Daoy (cell line): ENCODE results near the gene CD300LG. TPM values are rescaled to one million over a fixed set of nuclear protein-coding genes. Genes with fewer than 3 reads are reported as not detected.
"Not testable (repeated sequence)": the region's sequence is repeated elsewhere in the genome, so short reads cannot be mapped to it uniquely, and the experiment has no call there.

Experiments
- DNase-seq: peaks from one replicate; pipeline ENCODE4 v3.0.0-alpha.2; 2015; ENCODE audit warnings: low read depth
- total RNA-seq: library from RNA; depleted of rRNA; stranded (reverse); fragments of >200 nt; shearing (Covaris generic); gene quantifications from 2 replicates; pipeline ENCODE4 v1.2.3, GENCODE V29; 2014

CD300LG gene
- total RNA-seq, 1 experiment from 2014 or later: 0.51 TPM

DNA sequence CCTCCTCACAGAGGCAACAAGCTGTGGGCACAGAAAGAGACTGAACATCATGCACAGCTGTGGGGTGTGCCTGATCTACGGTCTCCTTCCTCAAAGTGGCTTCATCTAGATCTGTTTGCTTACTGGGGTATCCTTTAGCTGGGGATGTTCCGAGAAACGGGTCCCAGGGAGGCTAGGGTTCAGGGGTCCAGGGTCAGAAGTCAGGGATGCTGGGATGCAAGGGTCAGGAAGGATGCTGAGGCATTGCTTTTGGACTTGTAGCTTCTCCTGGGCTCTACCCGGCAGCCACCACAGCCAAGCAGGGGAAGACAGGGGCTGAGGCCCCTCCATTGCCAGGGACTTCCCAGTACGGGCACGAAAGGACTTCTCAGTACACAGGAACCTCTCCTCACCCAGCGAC is 6.6 kb downstream of the CD300LG start:
- DNase-seq: no peak

- DNase-seq: no peak
Measured at GRCh38 chr17:43854498-43854897, 7.5 kb downstream of the CD300LG start.

DNA sequence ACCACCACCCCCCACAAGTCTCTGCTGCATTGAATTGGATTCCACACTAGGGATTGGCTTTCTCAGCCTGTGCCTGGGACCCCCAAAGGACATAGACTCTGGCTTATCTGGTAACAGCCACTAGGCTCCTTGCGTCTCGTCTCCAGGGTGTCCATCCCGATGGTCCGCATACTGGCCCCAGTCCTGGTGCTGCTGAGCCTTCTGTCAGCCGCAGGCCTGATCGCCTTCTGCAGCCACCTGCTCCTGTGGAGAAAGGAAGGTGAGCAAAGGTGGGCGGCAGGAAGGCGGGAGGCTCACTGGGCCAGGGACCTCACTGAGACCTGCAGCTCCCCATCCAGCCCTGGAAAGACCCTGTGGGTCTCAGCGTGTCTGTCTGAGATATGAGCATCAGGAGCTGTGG is 8.1 kb downstream of the CD300LG start:
- DNase-seq: no peak

- no peak for DNase-seq
Measured at GRCh38 chr17:43856141-43856540, 9.2 kb downstream of the CD300LG start.

DNA sequence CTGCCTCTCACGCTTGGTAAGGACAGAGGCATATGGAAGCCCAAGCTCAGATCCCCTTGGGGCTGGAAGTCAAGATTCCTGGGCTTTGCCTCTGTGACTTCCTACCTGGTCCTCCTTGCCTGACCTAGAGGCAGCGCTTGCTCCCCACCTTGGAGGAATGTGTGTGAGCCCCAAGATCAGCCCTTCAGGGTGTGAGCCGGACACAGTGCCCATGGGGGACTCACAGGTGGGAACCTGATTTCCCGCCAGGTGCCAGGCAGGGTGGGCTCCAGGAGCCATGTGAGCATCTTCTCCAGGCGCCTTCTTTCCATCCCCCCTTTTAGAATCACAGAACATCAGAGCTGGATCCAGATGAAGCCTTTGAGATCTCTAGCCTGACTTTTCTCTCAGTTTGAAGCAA is 10.2 kb downstream of the CD300LG start:
- DNase-seq: no peak

- DNase-seq: no peak
Measured at GRCh38 chr17:43857957-43858600, 11.1 kb downstream of the CD300LG start.

DNA sequence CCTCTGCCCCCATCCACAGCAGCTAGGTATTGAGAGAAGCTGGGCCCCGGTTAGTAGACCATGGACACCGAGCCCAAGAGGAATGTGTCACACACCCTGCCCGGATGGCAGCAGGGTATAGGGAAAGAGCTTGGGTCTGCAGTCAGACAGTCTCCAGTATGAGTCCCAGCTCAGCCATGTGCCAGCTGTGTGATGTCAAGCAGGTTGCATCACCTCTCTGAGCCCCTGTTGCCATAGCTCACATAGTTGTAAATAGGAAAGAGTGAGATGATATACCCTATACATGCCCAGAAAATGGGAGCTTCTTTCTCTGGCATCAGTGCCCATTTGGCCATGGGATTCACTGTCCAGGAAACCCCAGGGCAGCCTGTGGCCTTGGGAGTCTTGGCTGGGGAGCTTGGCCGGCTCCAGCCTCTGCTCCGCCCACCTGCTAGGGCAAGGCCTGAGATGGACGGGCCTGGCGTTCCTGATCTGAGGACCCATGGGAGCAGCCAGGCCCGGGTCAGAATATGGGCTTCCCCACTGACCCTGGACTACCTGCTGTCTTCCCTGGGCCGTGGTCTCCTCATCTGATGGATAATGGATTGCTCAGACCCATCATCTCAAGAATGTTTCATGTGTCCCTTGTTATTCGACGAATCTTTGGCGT is 13.2 kb downstream of the CD300LG start:
- DNase-seq: no peak

GRCh38 chr17:43860927-43861622 is 14.1 kb downstream of the CD300LG start:
- DNase-seq: no peak

GRCh38 chr17:43861960-43862359 is 15.0 kb downstream of the CD300LG start:
- no peak for DNase-seq

DNA sequence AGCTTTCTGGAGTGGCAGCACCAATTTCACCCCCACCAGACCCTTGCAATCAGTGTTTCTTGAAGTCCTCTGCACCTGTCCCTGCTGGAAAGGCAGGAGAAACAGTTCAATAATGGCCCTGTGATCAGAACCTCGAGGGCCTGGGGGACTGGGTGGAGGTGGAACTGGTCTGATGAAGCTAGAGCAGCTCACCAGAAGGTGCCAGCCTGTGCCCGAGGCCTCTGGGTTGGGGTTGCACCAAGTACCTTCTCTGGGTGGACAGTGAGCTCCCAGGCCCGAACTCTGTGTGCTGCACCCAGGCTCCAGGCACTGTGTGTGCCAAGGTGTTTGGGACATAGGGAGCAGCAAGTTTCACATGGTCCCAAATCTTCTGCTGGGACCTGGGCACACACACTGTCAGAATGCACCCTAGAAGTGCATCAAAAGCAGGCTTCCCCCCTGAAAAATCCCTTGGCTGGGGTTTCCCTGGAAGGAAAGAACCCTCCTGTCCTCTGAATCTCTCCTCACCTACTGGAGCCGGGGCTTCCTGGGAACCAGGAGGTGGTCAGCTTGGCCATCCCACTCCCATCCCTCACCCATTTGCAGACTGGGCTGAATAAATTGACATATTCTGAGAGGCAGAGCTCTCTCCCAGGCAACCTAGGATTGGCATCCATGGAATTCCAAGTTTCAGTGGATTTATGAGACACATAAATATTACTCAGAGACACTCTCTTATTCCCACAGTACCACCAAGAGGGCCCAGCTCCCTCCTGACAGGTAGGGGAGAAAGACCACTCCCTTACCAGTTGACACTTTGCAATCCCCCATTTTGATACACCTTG is 17.4 kb downstream of the CD300LG start:
- DNase-seq: no peak

GRCh38 chr17:43868226-43868994 is 21.4 kb downstream of the CD300LG start:
- DNase-seq: no peak

- DNase-seq: not testable (repeated sequence)
Measured at GRCh38 chr17:43869031-43869430, 22.1 kb downstream of the CD300LG start.

DNA sequence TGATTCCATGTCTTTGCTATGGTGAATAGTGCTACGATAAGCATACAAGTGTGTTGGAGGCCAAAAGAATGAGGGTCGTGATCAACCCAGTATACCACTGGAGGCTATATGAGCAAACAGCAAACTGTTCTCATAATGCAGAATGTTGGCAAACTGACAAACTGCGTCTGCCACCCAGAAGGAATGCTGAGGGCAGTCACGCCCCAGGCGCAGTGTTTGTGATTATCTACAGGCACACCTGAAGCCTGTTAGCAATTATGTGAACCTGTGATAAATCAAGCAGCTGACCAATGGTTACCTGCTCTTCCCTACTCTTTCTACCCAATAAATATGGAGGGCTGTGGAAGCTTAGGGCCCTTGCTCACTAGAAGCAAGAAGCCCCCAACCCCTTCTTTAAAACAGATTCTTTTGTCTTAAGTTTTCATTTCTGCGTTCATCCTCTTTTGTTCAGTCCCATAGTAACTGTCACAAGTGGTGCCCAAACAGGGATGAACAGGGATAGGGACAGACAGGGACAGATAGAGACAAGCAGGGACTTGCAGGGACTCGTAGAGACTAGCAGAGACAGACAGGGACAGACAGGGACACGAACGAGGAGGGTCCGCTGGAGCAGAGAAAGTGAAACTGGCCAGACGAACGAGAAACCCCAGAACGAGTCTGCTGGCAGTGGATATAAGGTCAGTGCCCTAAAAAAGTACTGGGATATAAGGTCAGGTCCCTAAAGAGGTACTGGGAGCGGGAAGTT is 25.1 kb downstream of the CD300LG start:
- no peak for DNase-seq

DNA sequence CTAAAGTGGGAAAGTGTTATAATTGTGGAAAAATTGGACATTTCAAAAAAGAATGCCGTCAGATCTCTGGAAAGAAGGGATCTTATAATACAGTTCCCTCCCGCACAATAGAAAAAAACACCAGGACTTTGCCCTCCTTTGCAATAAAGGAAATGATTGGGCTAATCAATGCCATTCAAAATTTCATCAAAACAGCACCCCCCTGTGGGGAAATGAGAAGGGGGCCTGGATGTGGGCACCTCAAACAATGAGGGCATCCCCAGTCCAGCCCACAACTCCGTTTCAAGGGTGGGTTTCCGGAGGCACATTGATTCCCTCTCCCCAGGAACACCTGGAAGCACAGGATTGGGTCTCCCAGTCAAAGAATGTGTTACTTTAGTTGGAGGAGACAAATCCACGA is 26.1 kb downstream of the CD300LG start:
- DNase-seq: no peak

GRCh38 chr17:43873815-43874214 is 26.8 kb downstream of the CD300LG start:
- no peak for DNase-seq

GRCh38 chr17:43874293-43874692 is 27.3 kb downstream of the CD300LG start:
- DNase-seq: no peak

- no peak for DNase-seq
Measured at GRCh38 chr17:43875476-43876147, 28.6 kb downstream of the CD300LG start.

DNA sequence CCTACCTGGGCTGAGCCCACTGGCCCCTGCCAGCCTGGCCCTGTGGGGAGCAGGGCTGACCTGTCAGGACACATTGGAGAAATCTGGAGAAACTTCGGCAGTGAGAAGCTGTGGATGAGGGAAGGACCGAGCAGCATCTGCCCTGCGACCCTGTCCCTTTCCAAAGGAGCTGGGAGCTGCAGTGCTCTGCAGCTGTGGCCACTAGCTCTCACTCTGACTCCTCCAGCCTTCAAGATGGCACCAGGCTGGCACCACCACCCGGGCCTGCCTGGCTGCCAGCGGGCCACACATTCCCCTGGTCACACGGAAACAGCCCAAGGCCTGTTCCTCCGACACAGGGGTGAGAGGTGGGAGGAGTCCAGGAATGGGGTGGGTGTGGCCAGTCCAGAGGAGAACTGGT is 30.1 kb downstream of the CD300LG start:
- no peak for DNase-seq

DNA sequence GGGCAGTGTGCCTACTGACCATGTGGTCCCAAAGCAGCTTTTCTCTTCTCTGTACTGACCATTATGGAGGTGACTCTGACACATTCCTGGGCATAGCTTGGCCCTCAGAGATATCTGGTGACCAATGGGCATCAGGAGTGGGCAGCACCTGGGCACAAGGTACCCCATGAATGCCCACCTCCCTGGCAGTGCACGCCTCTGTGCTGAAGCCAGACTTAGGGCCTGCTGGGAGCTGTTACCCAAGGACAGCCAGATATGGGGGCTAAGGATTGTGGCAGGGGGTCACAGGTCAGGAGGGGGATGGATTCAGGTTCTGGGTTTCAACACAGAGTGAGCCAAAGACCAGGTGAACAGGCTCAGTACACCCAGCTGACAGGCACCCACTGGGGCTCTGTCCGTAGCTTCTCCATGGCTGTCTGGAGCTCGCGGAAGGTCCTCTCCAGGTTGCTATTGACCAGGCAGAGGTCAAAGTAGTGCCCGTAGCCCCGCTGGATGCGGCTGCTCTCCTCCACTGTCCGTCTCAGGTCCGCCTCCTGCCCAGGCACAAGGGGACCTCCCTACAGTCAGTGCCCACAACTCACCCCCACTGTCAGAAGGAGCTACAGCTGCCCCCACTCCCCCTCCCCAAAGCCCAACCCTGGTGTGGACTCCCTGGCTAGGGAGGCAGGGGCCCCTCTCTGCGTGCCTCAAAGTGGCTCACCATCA is 30.6 kb downstream of the CD300LG start:
- no peak for DNase-seq
